ENCODE measurements around the gene ACSS3. TPM values are rescaled to one million over a fixed set of nuclear protein-coding genes. Genes with fewer than 3 reads are reported as not detected.

Gene ACSS3
- polyA plus RNA-seq, 1 experiment, result 3.0 TPM

- Histone ChIP-seq H3K27me3 (ENCODE audit: control insufficient read depth, insufficient read depth, low read length) (no peaks in the 10 kb centered on the region), H3K9me3 (ENCODE audit: control insufficient read depth, insufficient read depth, low read length) (no peaks in the 10 kb centered on the region)
These were observed 222.6 kb downstream of the ACSS3 start for GRCh38 chr12:81300454-81300853.

GRCh38 chr12:81303935-81304334, 226.1 kb downstream of the ACSS3 start:
- no peak for DNase-seq (ENCODE audit: low read depth, low spot score)
- ChIA-PET POLR2A (no interaction called here), CTCF (no interaction called here)
- Histone ChIP-seq H3K27ac (ENCODE audit: low read depth, low read length) (no peak overlapping the region), H3K27me3 (ENCODE audit: control insufficient read depth, insufficient read depth, low read length) (no peaks in the 10 kb centered on the region), H3K9me3 (ENCODE audit: control insufficient read depth, insufficient read depth, low read length) (no peaks in the 10 kb centered on the region), H3K4me3 (ENCODE audit: low read depth, low read length) (no peak overlapping the region)
- TF ChIP-seq CTCF (IDR thresholded peaks at IDR 0.05; ENCODE audit: low read depth, low read length), result no peak

More at GRCh38 chr12:81300454-81300853, 222.6 kb downstream of the ACSS3 start:
- Histone ChIP-seq H3K4me3 (ENCODE audit: low read depth, low read length) (no peak overlapping the region), H3K27ac (ENCODE audit: low read depth, low read length) (no peak overlapping the region)
- TF ChIP-seq CTCF (IDR thresholded peaks at IDR 0.05; ENCODE audit: low read depth, low read length), result no peak
- CTCF ChIA-PET, result no interaction called here
- DNase-seq (ENCODE audit: low read depth, low spot score), result no peak
- POLR2A ChIA-PET, result no interaction called here

Small RNA genes lying within 50 kb of the gene (small RNA-seq; reads per million reads assigned to genes)
- not detected for gene MIR4699 (ENCODE audit: insufficient read length, low read depth)

Other genes with a start within 250 kb of the ACSS3 start
- 8.1 and 10.4 TPM in 2 replicates for gene LIN7A, start 140.1 kb upstream of the ACSS3 start, polyA plus RNA-seq (2011; rRNA removed)